ENCODE measurements around the gene DNAJC22. TPM values are rescaled to one million over a fixed set of nuclear protein-coding genes. Genes with fewer than 3 reads are reported as not detected.

Gene DNAJC22
- total RNA-seq, 1 donor from 2014 or later = 15.3 TPM

DNA sequence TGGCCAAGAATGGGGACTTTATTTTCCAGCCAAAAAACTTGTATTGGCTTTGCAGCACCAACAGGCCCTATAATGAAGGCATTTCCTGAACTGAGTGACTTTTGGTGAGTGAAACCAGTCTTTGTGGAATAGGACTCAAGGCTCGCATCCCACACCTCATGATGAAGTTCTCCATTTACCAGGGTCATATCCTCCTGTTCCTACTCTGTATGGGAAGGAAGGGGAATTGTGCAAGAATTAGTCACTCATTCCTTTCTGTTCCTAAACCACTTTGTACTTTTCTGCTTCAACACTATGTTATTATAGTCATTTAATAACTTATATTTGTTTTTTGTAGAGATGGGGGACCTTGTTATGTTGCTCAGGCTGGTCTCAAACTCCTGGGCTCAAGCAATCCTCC is 18.3 kb downstream of the DNAJC22 start:
- DNase-seq (ENCODE audit: low spot score in 2 of 2, unreplicated experiment in 2 of 2) = no peak
- H3K4me1 Mint-ChIP-seq = peaks cover 23% of the 10 kb centered on the region
- no peaks in the 10 kb centered on the region for H3K36me3 Mint-ChIP-seq
- H3K27me3 Mint-ChIP-seq (ENCODE audit: low read depth) = no peaks in the 10 kb centered on the region
- no peak for TF ChIP-seq CTCF (IDR thresholded peaks at IDR 0.05; ENCODE audit: unreplicated experiment)
- H3K9me3 Mint-ChIP-seq = no peaks in the 10 kb centered on the region
- no peak overlapping the region for H3K27ac Mint-ChIP-seq
- no peak overlapping the region for H3K4me3 Mint-ChIP-seq

GRCh38 chr12:49365542-49365941 is 18.9 kb downstream of the DNAJC22 start:
- Mint-ChIP-seq H3K36me3 (no peaks in the 10 kb centered on the region), H3K9me3 (no peaks in the 10 kb centered on the region), H3K4me1 (peaks cover 27% of the 10 kb centered on the region), H3K27ac (no peak overlapping the region), H3K4me3 (no peak overlapping the region), H3K27me3 (ENCODE audit: low read depth) (no peaks in the 10 kb centered on the region)
- no peak for DNase-seq (ENCODE audit: low spot score in 2 of 2, unreplicated experiment in 2 of 2)
- TF ChIP-seq CTCF (IDR thresholded peaks at IDR 0.05; ENCODE audit: unreplicated experiment) = no peak

- peak overlapping the region; percentile 99 for H3K27ac Mint-ChIP-seq
Observed at GRCh38 chr12:49366096-49366651, 19.5 kb downstream of the DNAJC22 start.

GRCh38 chr12:49366652-49367380 is 20.1 kb downstream of the DNAJC22 start:
- no peak for TF ChIP-seq CTCF (IDR thresholded peaks at IDR 0.05; ENCODE audit: unreplicated experiment)
- H3K9me3 Mint-ChIP-seq = no peaks in the 10 kb centered on the region
- no peaks in the 10 kb centered on the region for H3K36me3 Mint-ChIP-seq
- H3K27ac Mint-ChIP-seq = peak overlapping the region; percentile 99
- H3K4me1 Mint-ChIP-seq = peaks cover 27% of the 10 kb centered on the region
- peak; percentile 96 to 99 for DNase-seq (ENCODE audit: low spot score in 2 of 2, unreplicated experiment in 2 of 2)
- H3K4me3 Mint-ChIP-seq = peak overlapping the region; percentile 87
- H3K27me3 Mint-ChIP-seq (ENCODE audit: low read depth) = no peaks in the 10 kb centered on the region

More at GRCh38 chr12:49366096-49366651, 19.5 kb downstream of the DNAJC22 start:
- no peak for TF ChIP-seq CTCF (IDR thresholded peaks at IDR 0.05; ENCODE audit: unreplicated experiment)
- Mint-ChIP-seq H3K4me1 (peaks cover 27% of the 10 kb centered on the region), H3K27me3 (ENCODE audit: low read depth) (no peaks in the 10 kb centered on the region), H3K9me3 (no peaks in the 10 kb centered on the region), H3K36me3 (no peaks in the 10 kb centered on the region), H3K4me3 (peak overlapping the region; percentile 87)
- DNase-seq (ENCODE audit: low spot score in 2 of 2, unreplicated experiment in 2 of 2) = no peak

DNA sequence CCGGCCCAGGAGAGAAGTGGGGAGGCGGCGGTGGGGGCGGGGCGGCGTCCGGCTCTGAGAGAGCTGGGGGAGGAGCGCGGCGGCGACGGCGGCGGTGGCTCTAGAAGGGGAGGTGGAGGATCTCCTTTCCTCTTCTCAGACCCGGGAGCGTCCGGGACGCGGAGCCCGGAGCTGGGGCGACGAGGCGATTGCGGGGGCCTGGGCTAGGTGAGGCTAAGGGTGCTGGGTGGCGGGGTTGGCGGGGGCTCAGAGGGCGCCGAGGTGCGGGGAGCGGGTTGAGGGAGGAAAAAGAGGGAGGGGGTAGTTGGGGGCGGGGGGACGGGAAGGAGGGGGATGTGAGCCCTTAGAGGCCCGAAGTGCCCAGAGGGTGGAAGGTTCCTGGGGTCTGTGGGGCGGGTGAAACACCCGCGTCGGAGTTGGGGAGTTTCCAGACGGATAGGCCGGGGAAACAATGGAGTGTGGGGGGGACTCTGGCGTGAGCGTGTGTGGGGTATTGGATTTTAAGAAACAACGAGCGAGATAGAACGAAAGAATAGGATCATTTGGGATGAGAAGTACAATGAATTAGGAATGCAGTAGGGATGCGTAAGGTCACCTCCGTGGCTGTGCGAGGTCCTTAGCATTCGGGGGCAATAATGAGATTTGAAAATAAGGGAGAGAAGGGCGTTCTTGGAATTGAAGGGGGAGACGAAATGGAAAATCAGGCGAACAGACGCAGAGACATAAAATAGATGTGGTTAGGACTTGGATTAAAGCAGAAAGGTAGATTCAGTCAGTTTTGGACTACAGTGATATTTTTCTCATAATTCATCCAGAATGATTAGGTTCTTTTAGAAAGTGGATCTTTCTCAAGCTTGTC is 20.9 kb downstream of the DNAJC22 start, which contains the start of gene SPATS2:
Gene SPATS2, plus strand, starts transcription at position 82 of the 859 bp plus-strand sequence. CDS start 93,551 bp downstream, outside the sequence.
- TF ChIP-seq CTCF (IDR thresholded peaks at IDR 0.05; ENCODE audit: unreplicated experiment) = no peak
- DNase-seq (ENCODE audit: low spot score in 2 of 2, unreplicated experiment in 2 of 2) = no peak
- Mint-ChIP-seq H3K9me3 (no peaks in the 10 kb centered on the region), H3K4me1 (peaks cover 28% of the 10 kb centered on the region), H3K4me3 (peak within 1 kb of the TSS; percentile 87), H3K36me3 (peaks cover under 1% of the 10 kb centered on the region), H3K27ac (peak within 1 kb of the TSS; percentile 99), H3K27me3 (ENCODE audit: low read depth) (no peaks in the 10 kb centered on the region)
